Measurements from ENCODE around the gene RASA4B.
A peak's percentile ranks its signal among the peaks of the same experiment; 100 is the strongest.
"Not testable (repeated sequence)": the region's sequence is repeated elsewhere in the genome, so short reads cannot be mapped to it uniquely, and the experiment has no call there.

The RASA4B gene

DNA sequence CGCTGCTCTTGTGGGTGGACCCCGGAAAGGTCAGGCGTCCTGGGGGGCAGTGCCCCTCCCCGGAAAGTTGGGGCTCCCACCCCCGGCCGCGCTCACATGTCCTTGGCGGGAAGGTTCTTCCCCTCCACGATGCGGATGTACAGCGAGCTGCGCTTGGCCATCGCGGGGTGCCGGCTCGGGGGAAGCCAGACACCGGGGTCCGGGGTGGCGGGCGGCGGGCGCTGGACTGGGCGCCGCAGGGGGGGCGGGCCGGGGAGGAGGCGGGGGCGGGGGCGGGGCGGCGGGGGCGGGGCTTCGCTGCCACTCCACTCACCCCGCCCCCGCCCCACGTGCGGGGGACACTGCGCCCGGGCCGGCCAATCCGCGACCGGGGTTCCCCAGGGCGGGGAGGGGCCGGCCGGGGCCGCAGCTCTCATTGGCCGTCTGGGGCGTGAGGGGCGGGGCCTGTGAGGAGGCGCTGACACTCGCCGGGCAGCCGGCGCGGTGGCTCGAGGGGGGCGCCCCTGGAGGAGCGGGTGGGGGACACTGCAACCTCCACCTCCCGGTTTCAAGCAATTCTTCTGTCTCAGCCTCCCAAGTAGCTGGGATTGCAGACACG lies at the start of gene RASA4B:
TSS of gene RASA4B (minus strand) at position 228 of the 598 bp plus-strand sequence. CDS start at position 161, 67 bp downstream.
- DNase-seq = peak; percentile 19 to 29

DNA sequence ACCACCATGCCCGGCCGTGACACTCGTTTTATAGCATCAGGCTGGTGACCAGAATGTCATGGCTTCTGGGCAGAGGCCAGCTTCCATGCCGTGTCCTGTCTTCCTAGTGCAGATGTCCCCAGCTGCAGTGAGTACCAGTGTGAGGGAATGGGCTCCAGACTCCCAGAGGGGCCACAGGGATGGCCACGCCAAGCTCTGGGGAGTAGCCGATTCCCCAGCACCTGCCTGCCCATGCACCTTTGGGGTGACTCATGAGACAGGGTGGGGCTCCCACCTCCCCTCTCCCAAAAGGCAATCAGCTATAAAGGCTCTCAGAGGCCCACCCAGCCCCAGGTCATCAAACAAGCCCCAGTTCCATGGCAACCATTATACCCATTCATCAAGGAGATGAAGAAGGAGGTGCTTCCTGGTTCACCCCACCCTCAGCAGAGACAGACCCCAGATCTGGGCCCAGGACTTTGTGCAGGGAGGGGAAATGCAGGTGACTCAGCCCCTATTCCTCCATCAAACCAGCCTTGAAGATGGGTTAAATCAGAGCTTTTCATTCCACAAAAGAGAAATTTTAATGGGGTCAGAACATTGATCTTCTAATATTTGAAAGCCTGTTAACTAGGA lies 33.3 kb upstream of the RASA4B start, which contains the start of gene SPDYE2:
TSS of gene SPDYE2 (plus strand) at position 419 of the 615 bp plus-strand sequence. CDS start 2,030 bp downstream, outside the sequence.
- not testable (repeated sequence) for DNase-seq

DNA sequence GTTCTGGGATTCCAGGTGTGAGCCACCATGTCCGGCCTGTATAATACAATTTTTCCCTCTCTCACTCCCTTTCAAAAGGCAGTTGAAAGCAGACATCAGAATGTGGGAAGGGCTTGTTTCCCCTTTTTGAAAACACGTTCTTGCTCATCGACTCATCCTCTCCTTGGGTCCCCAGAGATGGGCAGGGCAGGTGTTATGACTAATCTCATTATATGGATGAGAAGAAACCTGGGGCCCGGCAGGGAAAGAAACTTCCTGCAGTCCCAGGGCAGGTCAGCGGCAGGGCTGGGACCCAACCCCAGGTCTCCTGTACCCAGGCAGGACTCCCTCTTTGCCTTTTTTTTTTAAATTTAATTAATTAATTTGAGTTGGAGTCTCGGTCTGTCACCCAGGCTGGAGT lies 28.8 kb upstream of the RASA4B start:
- DNase-seq = not testable (repeated sequence)

DNA sequence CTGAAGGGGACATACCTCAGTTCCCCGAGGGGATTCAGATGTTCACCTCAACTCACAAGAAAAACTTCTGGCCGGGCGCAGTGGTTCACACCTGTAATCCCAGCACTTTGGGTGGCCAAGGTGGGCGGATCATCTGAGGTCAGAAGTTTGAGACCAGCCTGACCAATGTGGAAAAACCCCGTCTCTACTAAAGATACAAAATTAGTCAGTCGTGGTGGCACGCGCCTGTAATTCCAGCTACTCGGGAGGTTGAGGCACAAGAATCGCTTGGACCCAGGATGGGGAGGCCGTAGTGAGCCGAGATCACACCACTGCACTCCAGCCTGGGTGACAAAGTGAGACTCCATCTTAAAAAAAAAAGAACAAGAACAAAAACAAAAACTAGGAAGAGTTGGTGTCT lies 27.7 kb upstream of the RASA4B start:
- not testable (repeated sequence) for DNase-seq

DNA sequence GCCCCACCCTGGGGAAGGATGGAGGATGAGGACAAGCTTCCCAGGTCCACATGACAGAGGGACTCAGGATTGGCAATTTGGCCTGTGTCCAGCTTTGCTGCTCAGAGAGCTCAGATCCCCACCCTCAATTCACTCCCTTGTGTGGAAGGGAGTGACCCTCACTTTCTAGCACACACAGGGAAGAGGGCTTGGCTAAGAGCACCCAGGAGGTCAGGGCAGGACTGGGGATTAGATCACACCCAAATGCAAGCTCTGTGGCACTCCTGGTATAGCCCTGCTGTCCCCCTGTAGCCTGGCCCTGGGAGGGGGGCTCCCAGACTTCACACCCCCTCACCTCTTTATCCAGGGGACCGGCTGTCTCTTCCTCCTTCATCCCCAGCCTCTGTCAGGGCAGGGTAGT lies 26.8 kb upstream of the RASA4B start:
- DNase-seq = not testable (repeated sequence)

DNA sequence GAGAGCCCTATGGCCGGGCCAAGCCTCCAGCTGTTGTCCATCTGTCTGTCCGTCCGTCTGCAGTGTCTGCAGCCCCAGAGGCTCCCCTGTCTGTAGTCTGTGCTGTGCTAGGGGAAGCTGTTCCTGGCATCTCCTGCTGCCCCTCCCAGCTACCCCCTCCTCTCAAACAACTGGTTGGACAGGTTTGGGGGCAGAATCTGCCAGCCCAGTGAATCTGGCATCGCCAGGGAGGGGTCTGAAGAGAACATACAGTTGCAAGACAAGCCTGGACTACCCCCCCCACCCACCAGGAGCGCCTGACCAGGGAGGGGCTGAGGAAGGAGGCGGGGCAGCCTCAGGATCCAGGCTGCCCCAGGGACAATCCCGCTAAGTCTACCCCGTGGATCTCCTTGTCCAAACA lies 26.0 kb upstream of the RASA4B start, which contains the start of gene UPK3BL2:
TSS of gene UPK3BL2 (minus strand) at position 101 of the 400 bp plus-strand sequence. CDS start at position 41, 60 bp downstream.
- not testable (repeated sequence) for DNase-seq

DNA sequence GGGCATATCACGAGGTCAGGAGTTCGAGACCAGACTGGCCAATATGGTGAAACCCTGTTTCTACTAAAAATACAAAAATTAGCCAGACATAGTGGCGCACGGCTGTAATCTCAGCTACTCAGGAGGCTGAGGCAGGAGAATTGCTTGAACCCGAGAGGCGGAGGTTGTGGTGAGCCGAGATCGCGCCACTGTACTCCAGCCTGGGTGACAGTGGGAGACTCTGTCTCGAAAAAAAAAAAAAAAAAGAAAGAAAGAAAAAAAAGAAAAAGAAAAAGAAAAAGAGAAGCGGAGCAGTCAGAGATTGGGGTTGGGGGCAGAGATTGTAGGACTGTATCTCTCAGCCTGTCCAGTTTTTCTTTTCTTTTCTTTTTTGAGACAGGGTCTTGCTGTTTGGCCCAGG lies 25.2 kb upstream of the RASA4B start:
- DNase-seq = not testable (repeated sequence)

DNA sequence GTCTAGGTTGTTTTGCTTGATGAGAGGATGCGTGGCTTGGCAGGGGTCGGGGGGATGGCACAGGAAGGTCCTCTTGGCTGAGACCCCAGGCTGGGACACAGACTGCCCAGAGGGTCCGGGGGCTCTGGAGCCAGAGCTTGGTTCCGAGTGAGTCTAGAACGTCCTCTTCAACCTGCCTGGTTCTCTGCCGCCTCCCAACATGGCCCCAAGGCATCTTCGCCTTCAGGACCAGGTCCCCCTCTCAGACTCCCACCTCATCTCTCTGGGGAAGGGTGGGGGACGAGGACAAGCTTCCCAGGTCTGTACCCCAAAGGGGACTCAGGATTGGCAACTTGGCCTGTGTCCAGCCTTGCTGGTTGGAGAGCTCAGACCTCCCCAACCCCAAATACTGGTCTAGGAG lies 24.5 kb upstream of the RASA4B start:
- not testable (repeated sequence) for DNase-seq

DNA sequence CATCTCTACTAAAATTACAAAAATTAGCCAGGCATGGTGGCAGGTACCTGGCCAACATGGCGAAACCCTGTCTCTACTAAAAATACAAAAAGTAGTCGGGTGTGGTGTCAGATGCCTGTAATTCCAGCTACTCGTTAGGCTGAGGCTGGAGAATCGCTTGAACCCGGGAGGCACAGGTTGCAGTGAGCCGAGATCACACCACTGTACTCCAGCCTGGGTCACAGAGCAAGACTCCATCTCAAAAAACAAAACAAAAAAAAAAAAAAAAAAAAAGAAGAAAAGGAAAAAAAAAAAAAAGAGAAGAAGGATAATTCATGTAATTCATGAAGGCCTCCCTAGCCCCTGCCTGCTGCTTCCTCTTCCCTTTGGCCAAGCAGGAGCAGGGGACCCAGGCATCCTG lies 23.0 kb upstream of the RASA4B start:
- DNase-seq = not testable (repeated sequence)

DNA sequence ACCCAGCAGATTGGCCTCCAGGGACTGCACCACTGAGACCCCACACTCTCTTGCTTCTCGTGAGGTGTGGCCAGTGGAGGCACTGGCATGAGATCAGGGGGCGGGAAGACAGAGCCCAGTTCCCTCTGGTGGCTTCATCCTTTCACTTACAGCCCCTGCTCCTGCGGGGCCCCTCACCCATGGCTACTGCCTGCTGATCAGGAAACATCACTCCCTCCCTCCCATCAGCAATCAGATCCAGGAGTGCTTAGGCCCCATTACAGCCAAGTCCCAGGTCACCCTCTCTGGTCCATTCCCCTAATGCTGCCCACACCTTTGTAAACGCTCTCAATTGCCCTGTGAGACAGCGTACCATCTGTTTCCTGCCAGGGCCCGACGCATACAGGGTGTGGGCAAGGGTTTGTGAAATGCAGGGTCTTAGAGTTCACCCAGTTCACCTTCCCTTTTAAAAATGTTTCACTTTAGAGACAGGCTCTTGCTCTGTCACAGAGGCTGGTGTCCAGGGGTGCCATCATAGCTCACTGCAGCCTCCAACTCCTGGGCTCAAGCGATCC lies 17.6 kb upstream of the RASA4B start:
- DNase-seq = not testable (repeated sequence)

DNA sequence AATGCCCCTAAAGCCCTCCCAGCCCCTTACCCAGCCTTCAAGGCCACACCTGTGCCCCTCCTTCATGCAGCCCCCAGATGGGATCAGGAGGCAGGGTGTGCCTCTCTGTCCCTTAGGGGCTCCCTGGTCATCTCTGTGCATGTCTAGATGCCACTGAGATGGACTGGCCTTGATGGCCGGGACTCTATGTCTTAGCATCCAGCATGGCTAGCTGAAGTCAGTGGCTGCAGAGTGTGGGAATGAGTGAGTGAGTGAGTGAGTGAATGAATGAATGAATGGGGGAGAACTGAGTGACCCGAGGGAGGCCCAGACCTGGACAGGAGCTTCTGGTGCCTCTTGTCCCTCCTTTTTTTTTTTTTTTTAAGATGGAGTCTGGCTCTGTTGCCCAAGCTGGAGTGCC lies 14.6 kb upstream of the RASA4B start:
- not testable (repeated sequence) for DNase-seq

DNA sequence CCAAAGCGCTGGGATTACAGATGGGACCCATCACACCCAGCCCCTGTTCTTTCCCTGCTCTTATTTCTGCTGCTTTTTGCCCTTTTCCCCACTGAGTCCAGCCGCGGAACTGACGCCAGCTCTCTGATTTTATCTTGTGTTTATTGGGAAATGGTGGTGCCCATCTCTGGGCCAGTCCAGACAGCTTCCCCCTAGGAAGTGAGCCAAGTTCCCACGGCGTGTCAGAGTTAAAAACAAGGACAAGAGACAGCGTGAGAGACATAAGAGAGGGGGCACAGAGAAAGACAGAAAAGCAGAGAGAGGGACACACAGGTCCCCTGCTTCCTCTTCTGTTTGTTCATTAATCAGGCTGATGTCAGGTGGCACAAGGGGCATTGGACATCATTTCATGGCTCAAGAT lies 14.0 kb upstream of the RASA4B start:
- not testable (repeated sequence) for DNase-seq

DNA sequence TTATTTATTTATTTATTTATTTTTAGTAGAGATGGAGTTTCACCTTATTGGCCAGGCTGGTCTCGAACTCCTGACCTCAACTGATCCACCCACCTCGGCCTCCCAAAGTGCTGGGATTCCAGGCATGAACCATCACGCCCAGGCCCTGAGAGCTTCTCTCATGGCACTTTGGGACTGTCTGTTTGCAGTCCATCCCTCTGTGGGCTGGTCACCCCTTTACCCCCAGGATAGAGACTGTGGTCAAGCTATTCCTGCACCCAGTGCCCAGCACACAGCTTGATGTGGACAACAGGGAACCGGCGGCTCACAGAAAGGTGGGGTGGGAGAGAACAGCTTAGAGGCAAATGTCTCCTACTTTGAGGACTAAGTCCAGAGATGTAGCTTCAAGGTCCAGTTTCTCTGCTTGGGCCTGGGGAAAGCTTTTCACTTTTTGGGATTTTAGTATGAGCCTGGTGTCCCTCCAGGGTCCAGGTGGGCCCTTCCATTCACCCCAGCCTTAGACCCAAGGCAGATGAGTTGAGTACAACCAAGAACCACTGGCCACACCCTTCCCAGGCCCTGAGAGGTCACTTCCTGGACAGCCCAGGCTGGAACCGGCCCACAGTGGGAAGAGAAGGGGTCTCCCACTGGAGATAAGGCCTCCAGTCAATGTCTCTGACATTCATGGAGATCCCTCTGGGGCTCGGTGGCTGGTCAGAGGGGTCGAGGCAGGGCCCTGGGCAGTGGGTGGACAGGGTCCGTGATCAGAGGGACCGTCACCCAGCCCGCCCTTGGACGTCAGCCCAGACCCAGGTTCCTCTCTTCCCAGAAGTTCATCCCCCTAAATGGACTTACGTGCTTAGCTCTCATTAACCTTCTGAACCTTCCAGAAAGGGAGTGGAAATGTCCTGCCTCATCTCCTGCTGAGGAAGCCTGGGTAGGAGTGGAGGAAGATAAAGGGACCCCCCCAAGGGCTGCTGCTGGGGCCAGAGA lies 10.5 kb upstream of the RASA4B start:
- DNase-seq = peak; percentile 16 to 19

DNA sequence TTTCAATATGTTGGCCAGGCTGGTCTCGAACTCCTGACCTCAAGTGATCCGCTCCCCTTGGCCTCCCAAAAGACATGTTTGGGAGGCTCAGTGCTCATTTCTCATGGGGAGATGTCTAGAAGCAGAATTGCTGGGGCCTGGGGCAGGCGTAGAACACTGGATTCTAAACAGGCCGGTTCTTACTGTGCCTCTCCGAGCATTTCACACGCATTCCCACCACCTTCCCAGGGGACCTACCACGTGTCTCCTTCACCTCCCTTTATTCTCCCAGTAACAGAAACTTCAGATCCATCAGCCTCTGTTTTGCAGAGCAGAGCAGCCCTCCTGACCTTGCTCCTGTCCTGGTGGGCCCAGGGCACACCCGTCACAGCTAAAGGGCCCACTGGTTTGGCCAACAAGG lies 9.6 kb upstream of the RASA4B start:
- peak; percentile 8 to 9 for DNase-seq

DNA sequence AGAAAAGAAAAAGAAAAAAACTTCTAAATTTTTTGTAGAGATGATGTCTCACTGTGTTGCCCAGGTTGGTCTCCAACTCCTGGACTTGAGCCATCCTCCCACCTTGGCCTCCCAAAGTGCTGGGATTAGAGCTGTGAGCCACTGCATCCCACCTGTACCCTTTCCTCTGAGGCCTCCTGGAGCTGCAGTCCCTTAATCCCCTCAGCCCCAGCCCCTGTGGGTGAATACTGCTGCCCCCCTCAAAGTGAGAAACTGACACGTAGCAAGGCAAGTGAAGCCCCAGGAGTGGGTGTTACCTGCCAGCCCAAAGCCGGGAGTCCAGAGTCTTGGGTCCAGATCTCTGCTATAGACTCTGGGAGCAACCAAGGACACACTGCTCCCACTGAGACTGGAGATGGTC lies 7.2 kb upstream of the RASA4B start:
- peak; percentile 12 to 19 for DNase-seq

DNA sequence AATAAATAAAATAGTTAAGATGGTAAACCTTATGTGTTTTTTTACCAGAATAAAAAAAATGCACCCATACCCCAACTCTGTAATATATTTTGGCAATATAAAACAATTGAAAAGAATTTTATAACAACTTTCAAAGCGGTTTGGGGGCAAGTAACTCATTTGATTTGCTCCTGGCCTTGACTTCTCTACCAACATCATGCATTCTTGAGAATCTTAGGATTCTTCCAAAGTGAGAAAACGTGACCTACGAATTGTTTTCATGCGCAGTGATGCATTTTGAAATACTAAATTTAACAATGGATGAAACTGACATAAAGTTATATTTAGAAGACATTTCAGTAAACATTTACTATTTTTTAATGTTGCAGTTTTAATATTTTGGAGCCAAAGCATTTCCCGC lies 3.2 kb upstream of the RASA4B start:
- DNase-seq = not testable (repeated sequence)

DNA sequence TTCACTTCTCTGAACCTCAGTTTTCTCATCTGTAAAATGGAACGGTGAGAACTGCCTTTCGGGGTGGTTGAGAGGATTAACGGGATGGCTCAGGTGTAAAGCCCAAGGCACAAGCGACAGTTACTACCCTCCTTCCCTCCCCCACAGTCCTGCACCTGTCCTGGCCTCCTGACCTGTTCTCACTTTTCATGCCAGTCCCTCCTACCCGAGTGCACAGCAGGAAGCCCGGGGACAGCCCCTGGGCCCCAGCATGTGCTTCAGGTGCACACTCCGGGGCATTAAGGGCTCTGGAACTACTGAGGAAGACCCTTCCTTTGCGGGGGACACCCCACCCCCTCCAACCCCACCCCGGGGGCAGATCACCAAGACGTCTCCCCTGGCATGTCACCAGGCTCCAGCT lies 626 bp downstream of the RASA4B start:
- DNase-seq = not testable (repeated sequence)

DNA sequence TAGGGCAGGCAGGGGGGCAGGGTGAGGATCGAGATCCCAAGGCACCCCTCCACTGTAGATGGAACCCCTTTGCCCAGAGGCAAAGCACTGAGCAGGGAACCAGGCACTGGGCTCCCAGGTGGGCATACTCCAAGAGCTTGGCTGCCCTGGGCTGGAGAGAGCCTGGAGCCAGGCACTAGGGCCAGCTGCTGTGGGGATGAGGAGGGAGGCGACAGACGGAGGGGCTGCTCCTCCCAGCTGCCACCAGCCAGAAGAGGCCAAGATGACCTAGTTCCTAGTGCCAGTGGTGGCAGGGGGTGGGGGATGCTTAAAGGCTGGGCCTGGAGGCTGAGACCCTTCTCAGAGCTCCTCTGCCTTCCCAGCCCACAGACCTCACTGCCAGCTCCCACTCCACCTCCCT lies 1.7 kb downstream of the RASA4B start:
- DNase-seq = not testable (repeated sequence)

DNA sequence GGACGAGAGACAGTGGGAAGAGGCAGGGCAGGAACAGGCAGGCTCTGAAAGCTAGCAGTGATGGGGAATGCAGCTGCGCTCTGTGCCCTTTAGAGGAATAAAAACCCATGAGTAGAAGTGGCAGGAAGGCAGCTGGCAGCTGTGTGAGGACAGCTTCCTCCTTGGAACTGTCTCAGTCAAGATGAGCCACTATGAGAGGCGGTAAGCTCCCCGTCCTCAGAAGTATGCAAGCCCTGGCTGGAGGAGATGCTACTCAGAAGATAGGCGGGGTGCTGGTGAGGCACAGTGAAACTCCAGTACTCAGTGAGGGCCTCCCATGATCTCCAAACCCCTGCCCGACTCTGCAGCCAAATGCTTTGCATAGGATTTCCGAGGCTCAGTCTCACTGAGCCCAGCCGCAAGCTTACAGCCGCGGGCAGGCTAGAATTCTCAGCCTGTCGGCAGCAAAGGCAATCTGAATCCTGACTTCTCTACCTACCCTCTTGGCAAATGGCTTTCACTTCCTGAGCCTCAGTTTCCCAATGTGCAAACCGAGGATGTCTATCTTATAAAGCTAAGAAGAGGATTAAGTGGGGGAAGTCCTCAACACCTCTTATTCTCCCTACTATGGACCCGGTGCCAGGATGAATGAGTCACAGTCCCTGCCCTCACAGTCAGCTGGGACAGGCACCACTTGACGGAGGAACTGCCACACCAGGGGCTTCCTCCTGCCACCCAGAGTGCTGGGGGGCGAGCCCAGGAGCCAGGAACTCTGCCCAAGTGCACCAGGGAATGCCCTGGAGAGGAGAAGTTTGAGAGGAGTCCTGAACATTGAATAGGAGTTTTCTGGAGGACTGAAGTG lies 2.5 kb downstream of the RASA4B start:
- not testable (repeated sequence) for DNase-seq

DNA sequence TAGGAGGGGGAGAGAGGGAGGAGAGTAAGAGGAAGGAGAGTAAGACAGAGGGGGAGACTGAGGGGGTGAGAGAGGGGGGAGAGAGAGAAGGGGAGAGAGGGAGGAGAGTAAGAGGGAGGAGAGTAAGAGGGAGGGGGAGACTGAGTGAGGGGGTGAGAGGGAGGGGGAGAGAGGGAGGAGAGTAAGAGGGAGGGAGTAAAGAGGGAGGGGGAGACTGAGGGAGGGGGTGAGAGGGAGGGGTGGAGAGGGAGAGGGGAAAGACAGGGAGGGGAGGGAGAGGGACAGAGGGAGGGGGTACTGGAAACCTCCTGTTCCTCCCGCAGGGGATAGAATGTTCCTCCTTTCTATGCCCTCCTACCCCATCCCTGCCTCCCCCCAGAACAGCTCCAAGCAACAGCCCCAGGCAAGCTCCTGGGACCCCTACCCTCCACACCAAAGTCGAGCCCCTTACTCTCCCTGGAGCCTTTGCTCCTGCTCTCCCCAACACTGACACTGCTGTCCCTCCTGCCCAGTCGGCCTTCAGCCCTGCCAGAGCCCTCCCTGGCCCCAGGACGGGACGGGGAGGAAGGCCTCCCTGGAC lies 4.8 kb downstream of the RASA4B start:
- peak; percentile 19 to 31 for DNase-seq

DNA sequence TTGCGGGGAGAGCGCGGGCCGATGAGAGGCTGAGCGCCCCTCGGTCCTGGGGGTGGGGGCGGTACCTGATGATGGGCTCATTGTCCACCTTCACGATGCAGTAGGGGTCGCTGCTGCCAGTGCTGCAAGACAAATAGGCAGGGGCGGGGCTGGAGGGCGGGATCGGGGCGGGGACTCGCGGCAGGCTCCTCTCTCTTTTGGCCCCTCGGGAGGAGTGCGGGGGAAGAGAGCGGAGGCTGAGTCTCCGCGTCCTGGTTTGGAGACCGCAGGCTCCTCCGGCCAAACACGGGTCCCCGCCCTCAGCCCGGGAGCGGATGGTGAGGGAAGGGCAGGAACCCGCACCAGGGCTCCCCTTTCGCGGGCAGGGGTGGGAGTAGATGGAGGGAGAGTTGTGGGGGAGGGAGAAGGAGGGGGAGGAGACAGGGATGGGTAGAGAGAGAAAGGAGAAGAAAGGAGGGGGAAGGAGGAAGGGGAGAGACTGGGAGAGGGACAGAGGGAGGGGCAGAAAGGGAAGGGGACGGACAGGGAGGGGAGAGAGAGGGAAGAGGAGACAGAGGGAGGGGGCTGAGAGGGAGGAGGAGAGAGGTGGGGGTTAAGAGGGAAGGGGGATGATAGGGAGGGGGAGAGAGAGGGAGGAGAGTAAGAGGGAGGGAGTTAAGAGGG lies 5.6 kb downstream of the RASA4B start:
- DNase-seq = not testable (repeated sequence)

All from activated T-cell treated with anti-CD3 and anti-CD28 coated beads, Interleukin-2, amount 50 U/mL, for 48 hours (primary cell).